Retinal pigment epithelial cell (primary cell): ENCODE measurements around the gene HOXC10.

ENCODE experiments used
- DNase-seq: peaks from one replicate; pipeline ENCODE4 v3.0.0-alpha.2; 2010; ENCODE audit warnings: low read depth
- H3K4me3 ChIP-seq: 2 replicates; pipeline ENCODE4 v1.5.1; 2011; ENCODE audit warnings: mild to moderate bottlenecking, low read length, control low read depth, moderate library complexity
- TF ChIP-seq, protein P1 (sequence below): conservative IDR thresholded peaks from 2 replicates; pipeline ENCODE4 v1.5.1; 2011; ENCODE audit warnings: low read depth, low read length, control low read depth, inconsistent platforms

HOXC10 gene

DNA sequence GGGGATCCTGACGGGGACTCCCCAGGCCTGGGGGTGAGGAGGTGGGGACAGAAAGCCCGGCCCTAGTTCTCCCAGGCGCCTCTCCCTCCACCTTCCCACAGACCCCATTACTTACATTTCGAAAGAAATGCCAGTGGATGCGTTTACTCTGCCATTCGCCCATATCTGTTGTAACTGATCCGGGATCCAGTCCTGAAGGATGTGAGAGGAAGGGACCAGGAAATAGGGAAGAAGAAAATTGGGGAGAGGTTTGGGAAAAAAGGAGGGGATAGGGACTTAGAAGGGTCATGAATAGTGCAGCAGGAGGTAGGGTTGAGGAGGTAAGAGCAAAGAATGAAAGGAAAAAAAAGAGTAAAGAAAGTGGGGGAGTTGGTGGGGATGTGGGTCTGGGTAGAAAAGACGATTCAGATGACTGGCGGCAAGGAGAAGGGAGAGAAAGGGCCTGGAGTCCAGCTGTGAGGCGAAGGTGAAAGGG lies 29.1 kb upstream of the HOXC10 start:
- TF ChIP-seq, protein P1, sequence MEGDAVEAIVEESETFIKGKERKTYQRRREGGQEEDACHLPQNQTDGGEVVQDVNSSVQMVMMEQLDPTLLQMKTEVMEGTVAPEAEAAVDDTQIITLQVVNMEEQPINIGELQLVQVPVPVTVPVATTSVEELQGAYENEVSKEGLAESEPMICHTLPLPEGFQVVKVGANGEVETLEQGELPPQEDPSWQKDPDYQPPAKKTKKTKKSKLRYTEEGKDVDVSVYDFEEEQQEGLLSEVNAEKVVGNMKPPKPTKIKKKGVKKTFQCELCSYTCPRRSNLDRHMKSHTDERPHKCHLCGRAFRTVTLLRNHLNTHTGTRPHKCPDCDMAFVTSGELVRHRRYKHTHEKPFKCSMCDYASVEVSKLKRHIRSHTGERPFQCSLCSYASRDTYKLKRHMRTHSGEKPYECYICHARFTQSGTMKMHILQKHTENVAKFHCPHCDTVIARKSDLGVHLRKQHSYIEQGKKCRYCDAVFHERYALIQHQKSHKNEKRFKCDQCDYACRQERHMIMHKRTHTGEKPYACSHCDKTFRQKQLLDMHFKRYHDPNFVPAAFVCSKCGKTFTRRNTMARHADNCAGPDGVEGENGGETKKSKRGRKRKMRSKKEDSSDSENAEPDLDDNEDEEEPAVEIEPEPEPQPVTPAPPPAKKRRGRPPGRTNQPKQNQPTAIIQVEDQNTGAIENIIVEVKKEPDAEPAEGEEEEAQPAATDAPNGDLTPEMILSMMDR = no peak
- DNase-seq = no peak
- H3K4me3 ChIP-seq = no peak overlapping the region

DNA sequence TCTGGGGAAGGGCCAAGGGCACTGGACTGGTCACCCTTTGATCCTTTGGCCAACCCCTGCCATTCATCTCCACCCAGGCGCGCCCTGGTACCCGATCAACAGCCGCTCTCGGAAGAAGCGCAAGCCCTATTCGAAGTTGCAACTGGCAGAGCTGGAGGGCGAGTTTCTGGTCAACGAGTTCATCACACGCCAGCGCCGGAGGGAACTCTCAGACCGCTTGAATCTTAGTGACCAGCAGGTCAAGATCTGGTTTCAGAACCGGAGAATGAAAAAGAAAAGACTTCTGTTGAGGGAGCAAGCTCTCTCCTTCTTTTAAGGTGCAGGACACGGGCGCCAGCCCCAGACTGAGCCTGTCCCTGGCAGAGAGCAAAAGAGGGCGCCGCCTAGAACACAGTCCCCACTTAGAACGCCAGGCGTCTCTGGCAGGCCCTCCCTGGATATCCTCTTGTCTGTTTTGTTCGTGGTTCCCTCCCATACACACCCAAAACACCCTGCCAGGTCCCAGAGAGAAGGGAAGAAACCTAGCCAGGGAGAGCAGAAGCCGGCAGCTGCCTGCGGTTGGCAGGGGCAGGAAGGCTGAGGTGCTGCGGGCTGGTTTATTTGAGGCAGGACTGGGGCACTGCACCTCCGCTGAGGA lies 28.6 kb upstream of the HOXC10 start:
- TF ChIP-seq, protein P1 = no peak
- H3K4me3 ChIP-seq = no peak overlapping the region
- no peak for DNase-seq

DNA sequence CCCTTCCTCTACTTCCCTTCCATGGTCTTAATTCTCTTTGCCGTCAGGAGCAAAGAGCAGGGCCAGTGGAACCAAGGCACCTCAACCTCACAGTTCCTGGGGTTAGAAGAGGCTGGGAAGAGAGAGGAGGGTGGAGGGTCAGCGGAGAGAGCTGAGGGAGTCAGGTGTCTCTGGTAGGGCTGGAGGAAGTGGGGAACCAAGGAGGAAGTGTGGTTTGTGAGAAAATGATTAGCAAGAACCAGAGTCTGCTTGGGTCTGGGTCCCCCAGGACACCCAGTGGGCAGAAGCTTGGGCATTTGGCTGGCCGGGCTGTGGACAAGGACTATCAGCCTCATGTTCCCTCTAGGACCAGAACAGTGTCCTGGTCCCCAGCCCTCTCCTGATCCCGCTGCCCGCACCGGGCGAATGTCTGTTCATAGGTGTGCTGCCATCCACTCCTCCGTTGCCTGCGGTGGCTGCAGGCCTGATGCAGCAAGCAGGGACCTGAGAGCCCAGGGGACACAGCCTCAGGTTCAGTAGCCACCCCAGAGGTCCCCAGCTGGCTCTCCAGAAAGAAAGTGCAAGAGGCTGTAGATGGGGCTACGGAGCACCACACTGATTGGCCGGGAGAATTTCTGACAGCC lies 27.9 kb upstream of the HOXC10 start:
- DNase-seq = no peak
- TF ChIP-seq, protein P1 = no peak
- no peak overlapping the region for H3K4me3 ChIP-seq

DNA sequence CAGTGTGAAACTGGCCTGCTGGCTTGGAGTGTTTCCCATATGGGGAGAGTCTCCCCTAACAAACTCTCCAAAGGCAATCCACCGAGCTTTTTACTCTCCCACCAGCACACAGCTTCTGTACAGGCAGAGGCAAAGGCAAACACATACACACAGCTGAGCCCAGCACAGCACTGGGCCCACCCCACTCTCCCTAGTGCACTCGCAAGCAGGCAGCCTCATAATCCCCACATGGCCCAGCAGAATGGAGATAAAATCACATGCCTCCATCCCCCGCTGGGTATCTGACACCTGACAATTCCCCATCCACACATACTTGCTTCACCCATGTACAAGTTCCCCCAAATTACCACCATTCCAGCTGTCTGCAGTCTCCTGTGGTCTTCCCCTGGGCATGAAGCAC lies 26.8 kb upstream of the HOXC10 start:
- TF ChIP-seq, protein P1 = no peak
- DNase-seq = no peak
- no peak overlapping the region for H3K4me3 ChIP-seq

DNA sequence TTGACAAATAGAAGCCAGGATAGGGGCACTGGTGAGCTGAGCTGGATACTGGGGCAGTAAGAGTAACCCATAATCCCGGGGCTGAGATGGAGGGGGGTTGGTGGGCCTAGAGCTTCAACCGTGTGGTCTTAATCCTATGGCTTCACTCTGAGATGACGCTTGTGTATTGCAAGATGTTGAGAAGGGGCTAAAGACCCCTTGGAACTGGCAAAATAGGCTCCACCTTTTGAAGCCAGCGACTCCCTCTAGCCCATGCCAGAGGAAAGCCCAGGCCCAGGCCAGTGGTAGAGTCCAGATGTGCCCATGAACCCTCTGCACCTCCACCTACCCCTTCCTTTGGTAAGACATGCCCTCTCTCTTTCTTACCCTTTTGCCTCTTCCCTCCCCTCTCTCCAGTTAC lies 25.6 kb upstream of the HOXC10 start:
- TF ChIP-seq, protein P1 = no peak
- H3K4me3 ChIP-seq = no peak overlapping the region
- no peak for DNase-seq

DNA sequence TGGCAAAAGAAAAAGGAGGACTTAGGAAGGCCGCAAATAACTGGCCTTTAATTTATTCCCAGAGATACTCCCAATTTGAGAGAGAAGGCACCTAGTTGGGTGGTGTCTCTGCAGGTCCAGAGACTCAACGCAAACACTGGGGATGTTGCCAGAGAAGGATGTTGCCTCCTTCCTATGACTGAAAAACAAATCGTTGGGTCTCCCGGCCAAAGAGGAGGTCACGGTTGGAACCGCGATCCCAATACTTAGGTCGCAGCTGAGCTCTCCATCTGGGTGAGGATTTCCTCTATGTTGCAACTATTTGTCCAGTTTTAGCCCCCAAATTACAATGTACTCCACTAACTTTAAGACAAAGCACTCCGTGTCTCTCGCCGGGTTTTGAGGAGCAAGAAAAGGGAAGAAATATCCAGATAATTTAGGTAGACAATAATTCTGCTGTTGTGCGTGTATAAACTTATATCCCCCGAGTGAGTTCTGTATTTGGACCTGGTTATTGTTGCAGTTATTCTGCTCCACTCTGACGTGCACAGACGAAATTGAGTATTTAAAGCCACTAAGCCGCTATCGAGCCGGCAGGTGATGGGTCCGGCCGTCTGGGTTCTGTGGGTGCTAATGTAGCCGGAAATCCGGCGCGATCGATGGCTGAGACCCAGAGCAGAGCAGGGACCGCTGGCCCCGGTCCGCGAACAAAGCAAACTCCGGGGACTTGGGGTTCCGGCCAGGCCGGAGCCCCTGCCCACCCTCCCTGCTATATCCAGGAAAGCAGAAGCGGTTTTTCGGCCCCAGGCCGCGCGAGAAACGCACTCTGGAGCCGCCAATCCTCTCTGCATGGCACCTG lies 24.5 kb upstream of the HOXC10 start:
- no peak for DNase-seq
- no peak overlapping the region for H3K4me3 ChIP-seq
- TF ChIP-seq, protein P1 = no peak
